Esophagus mucosa (tissue), 1 donor: Measurements from ENCODE around the gene LOC101059915.
"Not testable (repeated sequence)": the region's sequence is repeated elsewhere in the genome, so short reads cannot be mapped to it uniquely, and the experiment has no call there.

Experiments
- ATAC-seq: fragments of 200-7000 bp; cut with Tn5 transposase; one replicate; pipeline ENCODE4 v1.9.1; 2020
- donor health status: DM: yes; HTN: yes; CAD: no.

LOC101059915 gene

GRCh38 chrX:71640002-71640401 is 27.3 kb upstream of the LOC101059915 start:
- ATAC-seq = no peak

GRCh38 chrX:71644406-71644805 is 22.9 kb upstream of the LOC101059915 start:
- not testable (repeated sequence) for ATAC-seq

- peak; percentile 55 for ATAC-seq
Observed at GRCh38 chrX:71650333-71650969, 16.9 kb upstream of the LOC101059915 start.

GRCh38 chrX:71652405-71652804 is 14.9 kb upstream of the LOC101059915 start:
- peak; percentile 65 for ATAC-seq

- no peak for ATAC-seq
Observed at GRCh38 chrX:71653344-71653743, 14.0 kb upstream of the LOC101059915 start.

- ATAC-seq = no peak
Observed at GRCh38 chrX:71657267-71657666, 10.1 kb upstream of the LOC101059915 start.

GRCh38 chrX:71659342-71659741 is 8.0 kb upstream of the LOC101059915 start:
- no peak for ATAC-seq

- ATAC-seq = no peak
Observed at GRCh38 chrX:71659959-71660358, 7.4 kb upstream of the LOC101059915 start.

GRCh38 chrX:71660562-71661416 is 6.6 kb upstream of the LOC101059915 start:
- peak; percentile 62 for ATAC-seq

- no peak for ATAC-seq
Observed at GRCh38 chrX:71661919-71662318, 5.4 kb upstream of the LOC101059915 start.

- ATAC-seq = not testable (repeated sequence)
Observed at GRCh38 chrX:71662654-71663053, 4.7 kb upstream of the LOC101059915 start.

GRCh38 chrX:71663238-71663637 is 4.1 kb upstream of the LOC101059915 start:
- ATAC-seq = not testable (repeated sequence)

GRCh38 chrX:71664202-71664601 is 3.1 kb upstream of the LOC101059915 start:
- peak; percentile 22 for ATAC-seq

- ATAC-seq = no peak
Observed at GRCh38 chrX:71664889-71665491, 2.4 kb upstream of the LOC101059915 start.

GRCh38 chrX:71665747-71666146 is 1.6 kb upstream of the LOC101059915 start:
- no peak for ATAC-seq

GRCh38 chrX:71666240-71667223 is 814 bp upstream of the LOC101059915 start:
- no peak for ATAC-seq

- no peak for ATAC-seq
Observed at GRCh38 chrX:71668248-71668595, 876 bp downstream of the LOC101059915 start.

- ATAC-seq = no peak
Observed at GRCh38 chrX:71669492-71669891, 2.1 kb downstream of the LOC101059915 start.

GRCh38 chrX:71669947-71670346 is 2.6 kb downstream of the LOC101059915 start:
- ATAC-seq = peak; percentile 75

GRCh38 chrX:71671043-71671780 is 3.9 kb downstream of the LOC101059915 start:
- no peak for ATAC-seq

- ATAC-seq = no peak
Observed at GRCh38 chrX:71671938-71672337, 4.6 kb downstream of the LOC101059915 start.

- not testable (repeated sequence) for ATAC-seq
Observed at GRCh38 chrX:71675636-71676035, 8.3 kb downstream of the LOC101059915 start.
